B cell (primary cell): Measurements from ENCODE around the gene ATF7IP2.

Experiments
- EZH2 ChIP-seq: IDR thresholded peaks from 2 replicates; pipeline ENCODE4 v1.6.1; 2012; ENCODE audit warnings: borderline replicate concordance, low read depth, mild to moderate bottlenecking, moderate library complexity, low read length; ENCODE audit not compliant: insufficient read depth, poor library complexity, severe bottlenecking
- TF ChIP-seq, protein P1 (sequence below): fragments of 200-600 bp; IDR thresholded peaks from one replicate; pipeline ENCODE4 v1.8.0; 2022; ENCODE audit warnings: antibody characterized with exemption, mild to moderate bottlenecking

DNA sequence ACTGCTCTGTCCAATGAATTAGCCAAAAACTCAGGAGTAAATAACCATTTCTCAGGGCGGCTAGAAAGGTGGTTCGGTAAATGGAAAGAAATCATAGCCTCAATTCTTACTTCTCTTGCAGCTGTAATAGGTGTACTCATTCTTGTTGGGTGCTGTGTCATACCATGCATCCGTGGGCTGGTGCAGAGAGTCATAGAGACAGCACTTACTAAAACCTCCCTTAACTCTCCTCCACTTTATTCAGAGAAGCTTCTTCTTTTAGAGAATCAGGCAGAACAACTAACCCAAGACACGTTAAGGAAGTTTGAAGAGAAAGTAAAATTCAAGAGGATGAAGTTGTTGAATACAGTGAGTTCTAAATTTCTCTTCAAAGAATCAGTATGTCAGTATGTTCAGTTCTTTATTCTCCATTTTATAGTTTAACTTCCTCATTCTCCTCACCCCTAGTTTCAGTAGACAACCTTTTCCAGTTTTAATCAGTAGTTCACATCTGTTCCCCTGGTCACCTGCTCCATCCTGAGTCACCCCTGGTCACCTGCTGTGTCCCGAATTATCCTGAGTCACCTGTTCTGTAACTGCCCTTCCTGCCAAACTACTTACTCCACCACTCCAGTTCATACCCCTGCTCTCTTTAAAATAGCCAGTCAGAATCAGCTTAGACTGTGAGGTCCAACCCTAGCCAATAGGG, 108.6 kb downstream of the ATF7IP2 start:
- TF ChIP-seq, protein P1, sequence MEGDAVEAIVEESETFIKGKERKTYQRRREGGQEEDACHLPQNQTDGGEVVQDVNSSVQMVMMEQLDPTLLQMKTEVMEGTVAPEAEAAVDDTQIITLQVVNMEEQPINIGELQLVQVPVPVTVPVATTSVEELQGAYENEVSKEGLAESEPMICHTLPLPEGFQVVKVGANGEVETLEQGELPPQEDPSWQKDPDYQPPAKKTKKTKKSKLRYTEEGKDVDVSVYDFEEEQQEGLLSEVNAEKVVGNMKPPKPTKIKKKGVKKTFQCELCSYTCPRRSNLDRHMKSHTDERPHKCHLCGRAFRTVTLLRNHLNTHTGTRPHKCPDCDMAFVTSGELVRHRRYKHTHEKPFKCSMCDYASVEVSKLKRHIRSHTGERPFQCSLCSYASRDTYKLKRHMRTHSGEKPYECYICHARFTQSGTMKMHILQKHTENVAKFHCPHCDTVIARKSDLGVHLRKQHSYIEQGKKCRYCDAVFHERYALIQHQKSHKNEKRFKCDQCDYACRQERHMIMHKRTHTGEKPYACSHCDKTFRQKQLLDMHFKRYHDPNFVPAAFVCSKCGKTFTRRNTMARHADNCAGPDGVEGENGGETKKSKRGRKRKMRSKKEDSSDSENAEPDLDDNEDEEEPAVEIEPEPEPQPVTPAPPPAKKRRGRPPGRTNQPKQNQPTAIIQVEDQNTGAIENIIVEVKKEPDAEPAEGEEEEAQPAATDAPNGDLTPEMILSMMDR, result no peak
- TF ChIP-seq EZH2, result no peak
